ENCODE results near the gene GJD3.

GRCh38 chr17:40346765-40347158 is 17.8 kb downstream of the GJD3 start:
- TF ChIP-seq, protein P1, sequence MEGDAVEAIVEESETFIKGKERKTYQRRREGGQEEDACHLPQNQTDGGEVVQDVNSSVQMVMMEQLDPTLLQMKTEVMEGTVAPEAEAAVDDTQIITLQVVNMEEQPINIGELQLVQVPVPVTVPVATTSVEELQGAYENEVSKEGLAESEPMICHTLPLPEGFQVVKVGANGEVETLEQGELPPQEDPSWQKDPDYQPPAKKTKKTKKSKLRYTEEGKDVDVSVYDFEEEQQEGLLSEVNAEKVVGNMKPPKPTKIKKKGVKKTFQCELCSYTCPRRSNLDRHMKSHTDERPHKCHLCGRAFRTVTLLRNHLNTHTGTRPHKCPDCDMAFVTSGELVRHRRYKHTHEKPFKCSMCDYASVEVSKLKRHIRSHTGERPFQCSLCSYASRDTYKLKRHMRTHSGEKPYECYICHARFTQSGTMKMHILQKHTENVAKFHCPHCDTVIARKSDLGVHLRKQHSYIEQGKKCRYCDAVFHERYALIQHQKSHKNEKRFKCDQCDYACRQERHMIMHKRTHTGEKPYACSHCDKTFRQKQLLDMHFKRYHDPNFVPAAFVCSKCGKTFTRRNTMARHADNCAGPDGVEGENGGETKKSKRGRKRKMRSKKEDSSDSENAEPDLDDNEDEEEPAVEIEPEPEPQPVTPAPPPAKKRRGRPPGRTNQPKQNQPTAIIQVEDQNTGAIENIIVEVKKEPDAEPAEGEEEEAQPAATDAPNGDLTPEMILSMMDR (IDR thresholded peaks at IDR 0.05): no peak
- no peak for TF ChIP-seq SIN3A (IDR thresholded peaks at IDR 0.05; ENCODE audit: borderline replicate concordance, insufficient read depth, low read depth, low read length)
- TF ChIP-seq POLR2AphosphoS5 (IDR thresholded peaks at IDR 0.05; ENCODE audit: low read depth, low read length): no peak
- TF ChIP-seq REST (IDR thresholded peaks at IDR 0.05; ENCODE audit: insufficient read depth in 1 of 2, low read depth in 2 of 2, low read length in 1 of 2): no peak
